SU-DHL-6 (cell line): ENCODE data around the gene BNC2.

Experiments used
- H2AFZ ChIP-seq: fragments of 200-600 bp; sonication (generic); 2 replicates; pipeline ENCODE4 v1.6.1; 2014; ENCODE audit warnings: low read depth, mild to moderate bottlenecking, moderate library complexity, mixed read lengths, antibody characterized with exemption, low read length; ENCODE audit not compliant: severe bottlenecking
- H3F3A ChIP-seq: fragments of 200-600 bp; shearing (Covaris generic); 2 replicates; pipeline ENCODE4 v1.6.0; 2016; ENCODE audit warnings: antibody characterized with exemption, mild to moderate bottlenecking; ENCODE audit not compliant: insufficient read depth
- H3K27ac ChIP-seq: fragments of 200-600 bp; sonication (generic); 2 replicates; pipeline ENCODE4 v1.5.1; 2016; ENCODE audit warnings: low read depth, mild to moderate bottlenecking, low read length, moderate library complexity, mixed read lengths
- H3K27me3 ChIP-seq: fragments of 200-600 bp; sonication (generic), shearing (Covaris generic); 2 replicates; pipeline ENCODE4 v1.6.0; 2014; ENCODE audit warnings: mild to moderate bottlenecking, low read length
- H3K36me3 ChIP-seq: fragments of 200-600 bp; sonication (generic); 2 replicates; pipeline ENCODE4 v1.6.1; 2014; ENCODE audit warnings: mild to moderate bottlenecking, low read length, mixed read lengths
- H3K4me2 ChIP-seq: fragments of 300-600, 200-600 bp; shearing (Covaris generic), sonication (generic); 2 replicates; pipeline ENCODE4 v1.6.0; 2014; ENCODE audit warnings: low read length, low read depth, mild to moderate bottlenecking; ENCODE audit not compliant: poor library complexity, severe bottlenecking
- H3K4me3 ChIP-seq: fragments of 200-600 bp; sonication (generic); 2 replicates; pipeline ENCODE4 v1.5.1; 2014; ENCODE audit warnings: antibody characterized with exemption, low read length, mild to moderate bottlenecking, mixed read lengths; ENCODE audit not compliant: insufficient read depth, poor library complexity, severe bottlenecking
- H3K79me2 ChIP-seq: fragments of 200-600 bp; sonication (generic); 2 replicates; pipeline ENCODE4 v1.6.1; 2014; ENCODE audit warnings: mild to moderate bottlenecking, low read length, moderate library complexity; ENCODE audit not compliant: insufficient read depth
- H3K9ac ChIP-seq: fragments of 200-600 bp; sonication (generic); 2 replicates; pipeline ENCODE4 v1.7.0; 2014; ENCODE audit warnings: mild to moderate bottlenecking, low read length
- H3K9me2 ChIP-seq: fragments of 200-600 bp; sonication (generic); replicated peaks from 2 replicates; pipeline ENCODE4 v1.6.1; 2014; ENCODE audit warnings: low read length; ENCODE audit not compliant: insufficient read depth
- H3K9me3 ChIP-seq: fragments of 200-600 bp; sonication (generic); 2 replicates; pipeline ENCODE4 v1.6.1; 2014; ENCODE audit warnings: low read length, mixed read lengths; ENCODE audit not compliant: insufficient read depth
- H4K20me1 ChIP-seq: fragments of 200-600 bp; sonication (generic); 2 replicates; pipeline ENCODE4 v1.6.1; 2014; ENCODE audit warnings: low read depth, mild to moderate bottlenecking, antibody characterized with exemption, low read length, moderate library complexity, mixed read lengths
- EZH2phosphoT487 ChIP-seq: fragments of 200-600 bp; sonication (generic), shearing (Covaris generic); conservative IDR thresholded peaks from 2 replicates; pipeline ENCODE4 v1.6.1; 2018; ENCODE audit warnings: mild to moderate bottlenecking, antibody characterized with exemption, low read length, moderate library complexity, mixed read lengths
- TF ChIP-seq, protein P1 (sequence below): fragments of 200-600 bp; sonication (generic); IDR thresholded peaks from one replicate; pipeline ENCODE4 v1.5.1; 2017; ENCODE audit warnings: antibody characterized with exemption, mild to moderate bottlenecking, low read length, moderate library complexity; ENCODE audit not compliant: insufficient read depth, poor library complexity, severe bottlenecking

Gene BNC2

GRCh38 chr9:16519001-16519400, 351.5 kb downstream of the BNC2 start:
- no peak overlapping the region for H2AFZ ChIP-seq
- H3K36me3 ChIP-seq = no peaks in the 10 kb centered on the region
- H3F3A ChIP-seq = no peaks in the 10 kb centered on the region
- no peaks in the 10 kb centered on the region for H3K79me2 ChIP-seq
- H3K4me3 ChIP-seq = no peak overlapping the region
- no peak overlapping the region for H3K9ac ChIP-seq
- H3K9me2 ChIP-seq = no peaks in the 10 kb centered on the region
- no peak overlapping the region for H3K27ac ChIP-seq
- no peaks in the 10 kb centered on the region for H4K20me1 ChIP-seq
- no peaks in the 10 kb centered on the region for H3K27me3 ChIP-seq
- no peaks in the 10 kb centered on the region for H3K9me3 ChIP-seq
- no peak overlapping the region for H3K4me2 ChIP-seq
- TF ChIP-seq EZH2phosphoT487 = no peak
- TF ChIP-seq, protein P1, sequence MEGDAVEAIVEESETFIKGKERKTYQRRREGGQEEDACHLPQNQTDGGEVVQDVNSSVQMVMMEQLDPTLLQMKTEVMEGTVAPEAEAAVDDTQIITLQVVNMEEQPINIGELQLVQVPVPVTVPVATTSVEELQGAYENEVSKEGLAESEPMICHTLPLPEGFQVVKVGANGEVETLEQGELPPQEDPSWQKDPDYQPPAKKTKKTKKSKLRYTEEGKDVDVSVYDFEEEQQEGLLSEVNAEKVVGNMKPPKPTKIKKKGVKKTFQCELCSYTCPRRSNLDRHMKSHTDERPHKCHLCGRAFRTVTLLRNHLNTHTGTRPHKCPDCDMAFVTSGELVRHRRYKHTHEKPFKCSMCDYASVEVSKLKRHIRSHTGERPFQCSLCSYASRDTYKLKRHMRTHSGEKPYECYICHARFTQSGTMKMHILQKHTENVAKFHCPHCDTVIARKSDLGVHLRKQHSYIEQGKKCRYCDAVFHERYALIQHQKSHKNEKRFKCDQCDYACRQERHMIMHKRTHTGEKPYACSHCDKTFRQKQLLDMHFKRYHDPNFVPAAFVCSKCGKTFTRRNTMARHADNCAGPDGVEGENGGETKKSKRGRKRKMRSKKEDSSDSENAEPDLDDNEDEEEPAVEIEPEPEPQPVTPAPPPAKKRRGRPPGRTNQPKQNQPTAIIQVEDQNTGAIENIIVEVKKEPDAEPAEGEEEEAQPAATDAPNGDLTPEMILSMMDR = no peak

GRCh38 chr9:16516891-16517290, 353.6 kb downstream of the BNC2 start:
- no peaks in the 10 kb centered on the region for H3K9me3 ChIP-seq
- no peaks in the 10 kb centered on the region for H3K36me3 ChIP-seq
- H3K79me2 ChIP-seq = no peaks in the 10 kb centered on the region
- H3K9ac ChIP-seq = no peak overlapping the region
- no peaks in the 10 kb centered on the region for H3F3A ChIP-seq
- H3K27ac ChIP-seq = no peak overlapping the region
- no peak overlapping the region for H2AFZ ChIP-seq
- H3K4me2 ChIP-seq = no peak overlapping the region
- H3K4me3 ChIP-seq = no peak overlapping the region
- H3K9me2 ChIP-seq = no peaks in the 10 kb centered on the region
- TF ChIP-seq, protein P1 = no peak
- no peak for TF ChIP-seq EZH2phosphoT487
- no peaks in the 10 kb centered on the region for H4K20me1 ChIP-seq
- no peaks in the 10 kb centered on the region for H3K27me3 ChIP-seq

DNA sequence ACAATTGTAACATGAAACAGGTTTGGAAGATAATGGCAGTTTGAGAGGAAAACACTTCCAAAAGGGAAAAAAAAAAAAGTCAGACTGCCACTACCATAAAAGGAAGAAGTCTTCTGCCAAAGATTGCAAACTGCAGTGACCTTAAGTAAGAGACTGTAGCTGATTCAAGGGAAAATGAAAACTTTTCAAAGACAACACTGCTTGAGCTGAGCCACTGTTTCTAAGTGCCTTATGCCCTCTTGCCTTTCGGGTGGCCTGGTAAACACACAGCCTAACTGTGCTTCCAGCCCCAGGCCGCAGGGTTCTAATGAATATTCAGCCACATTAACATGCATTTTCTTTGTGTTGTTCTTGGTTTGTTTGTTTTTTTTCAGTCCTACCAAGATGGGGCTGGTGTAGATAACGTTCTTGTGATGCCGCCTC, 354.6 kb downstream of the BNC2 start:
- no peaks in the 10 kb centered on the region for H3K9me3 ChIP-seq
- H3K4me3 ChIP-seq = no peak overlapping the region
- H3K79me2 ChIP-seq = no peaks in the 10 kb centered on the region
- no peaks in the 10 kb centered on the region for H4K20me1 ChIP-seq
- H3K27ac ChIP-seq = no peak overlapping the region
- H3K4me2 ChIP-seq = no peak overlapping the region
- H3K36me3 ChIP-seq = no peaks in the 10 kb centered on the region
- no peaks in the 10 kb centered on the region for H3K27me3 ChIP-seq
- TF ChIP-seq, protein P1 = no peak
- TF ChIP-seq EZH2phosphoT487 = no peak
- H2AFZ ChIP-seq = no peak overlapping the region
- H3F3A ChIP-seq = no peaks in the 10 kb centered on the region
- no peaks in the 10 kb centered on the region for H3K9me2 ChIP-seq
- H3K9ac ChIP-seq = no peak overlapping the region

DNA sequence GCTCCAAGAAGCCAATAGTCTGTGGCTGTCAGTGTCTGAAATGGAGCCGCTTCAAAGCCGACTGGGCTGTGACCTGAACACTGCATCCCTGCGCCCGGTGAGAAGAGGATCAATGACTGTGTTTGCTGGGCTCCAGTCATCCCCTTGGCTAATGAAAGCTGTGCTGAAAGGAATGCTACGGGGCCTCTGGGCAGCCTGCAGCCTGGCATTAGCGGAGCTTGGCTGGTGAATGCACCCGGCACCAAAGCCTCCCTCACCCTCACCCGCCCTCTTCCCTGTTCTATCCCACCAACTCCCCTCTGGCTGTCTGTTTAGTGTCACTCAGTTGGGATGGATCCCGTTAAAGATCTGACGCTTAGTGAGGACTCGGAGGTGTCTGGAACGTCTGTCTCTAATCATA, 355.3 kb downstream of the BNC2 start:
- H3K9me2 ChIP-seq = no peaks in the 10 kb centered on the region
- no peaks in the 10 kb centered on the region for H3K36me3 ChIP-seq
- TF ChIP-seq, protein P1 = no peak
- no peak for TF ChIP-seq EZH2phosphoT487
- H3K79me2 ChIP-seq = no peaks in the 10 kb centered on the region
- no peaks in the 10 kb centered on the region for H3K9me3 ChIP-seq
- no peak overlapping the region for H3K4me3 ChIP-seq
- H3F3A ChIP-seq = no peaks in the 10 kb centered on the region
- H3K9ac ChIP-seq = no peak overlapping the region
- no peak overlapping the region for H3K27ac ChIP-seq
- H4K20me1 ChIP-seq = no peaks in the 10 kb centered on the region
- no peak overlapping the region for H2AFZ ChIP-seq
- no peak overlapping the region for H3K4me2 ChIP-seq
- no peaks in the 10 kb centered on the region for H3K27me3 ChIP-seq
